ENCODE results near the gene CREB1.
"Not testable (repeated sequence)": the region's sequence is repeated elsewhere in the genome, so short reads cannot be mapped to it uniquely, and the experiment has no call there.

Gene CREB1

DNA sequence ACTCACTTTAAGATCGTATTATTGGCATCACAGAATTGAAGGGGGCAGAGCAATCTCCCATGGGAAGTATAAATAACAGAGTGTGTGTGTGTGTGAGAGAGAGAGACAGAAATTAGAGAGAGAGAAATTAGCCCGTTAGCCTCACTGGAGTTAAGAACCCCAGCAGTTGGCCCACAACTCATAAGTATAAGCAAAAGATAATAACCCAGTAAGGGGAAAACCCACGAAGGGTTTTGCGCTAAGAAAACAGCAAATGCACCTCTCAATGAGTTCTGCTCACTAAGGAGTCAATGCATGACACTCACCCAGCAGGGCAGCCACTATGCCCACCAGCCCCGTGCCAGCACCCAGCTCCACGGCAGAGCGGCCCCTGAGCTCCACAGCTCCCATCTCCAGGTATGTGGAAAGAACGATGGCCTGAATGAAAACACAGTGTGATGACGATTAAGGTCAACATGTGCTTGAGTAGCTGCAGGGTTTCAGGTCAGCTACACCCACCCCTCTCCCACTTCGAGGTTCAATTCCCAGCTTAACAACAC, 91.8 kb downstream of the CREB1 start:
- DNase-seq: no peak

DNA sequence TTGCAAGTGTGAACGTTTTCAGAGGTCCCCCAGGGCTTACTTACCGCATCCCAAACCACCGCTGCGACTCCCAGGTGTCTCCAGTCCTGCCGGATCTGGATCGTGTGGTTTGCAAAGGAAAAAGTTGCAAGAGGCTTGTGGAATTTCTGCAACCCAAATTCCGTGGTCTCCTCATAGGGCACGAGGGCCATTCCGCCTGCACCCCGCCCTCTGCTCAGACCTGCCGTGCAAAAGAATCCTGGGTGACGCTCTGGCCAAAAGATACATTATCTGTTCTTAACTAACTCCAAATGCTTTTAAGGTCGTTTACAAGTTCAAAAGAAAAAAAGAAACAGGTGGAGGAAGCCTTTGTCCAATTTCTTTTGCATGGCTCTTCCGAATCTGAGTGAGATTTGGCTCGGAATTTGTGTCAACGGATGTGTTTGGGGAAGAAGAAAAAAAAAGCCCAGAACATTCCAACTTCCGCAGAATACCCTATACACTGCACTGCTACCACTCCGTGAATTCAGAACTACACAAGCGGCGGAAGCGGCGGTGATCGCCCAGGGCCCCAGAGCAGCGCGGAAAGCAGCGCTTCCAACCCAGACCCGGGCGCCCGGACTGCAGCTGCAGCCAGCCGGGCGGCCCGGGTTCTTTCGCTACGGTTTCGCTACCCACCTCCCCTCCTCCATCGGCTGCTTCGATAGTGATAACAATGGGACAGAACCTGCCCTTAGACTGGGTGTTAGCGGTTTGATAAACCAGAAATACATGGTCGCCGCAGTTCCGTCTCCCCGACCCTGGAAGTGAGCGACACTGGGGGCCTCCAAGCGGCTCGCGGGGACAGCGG, 94.6 kb downstream of the CREB1 start:
- peak; percentile 32 for DNase-seq

DNA sequence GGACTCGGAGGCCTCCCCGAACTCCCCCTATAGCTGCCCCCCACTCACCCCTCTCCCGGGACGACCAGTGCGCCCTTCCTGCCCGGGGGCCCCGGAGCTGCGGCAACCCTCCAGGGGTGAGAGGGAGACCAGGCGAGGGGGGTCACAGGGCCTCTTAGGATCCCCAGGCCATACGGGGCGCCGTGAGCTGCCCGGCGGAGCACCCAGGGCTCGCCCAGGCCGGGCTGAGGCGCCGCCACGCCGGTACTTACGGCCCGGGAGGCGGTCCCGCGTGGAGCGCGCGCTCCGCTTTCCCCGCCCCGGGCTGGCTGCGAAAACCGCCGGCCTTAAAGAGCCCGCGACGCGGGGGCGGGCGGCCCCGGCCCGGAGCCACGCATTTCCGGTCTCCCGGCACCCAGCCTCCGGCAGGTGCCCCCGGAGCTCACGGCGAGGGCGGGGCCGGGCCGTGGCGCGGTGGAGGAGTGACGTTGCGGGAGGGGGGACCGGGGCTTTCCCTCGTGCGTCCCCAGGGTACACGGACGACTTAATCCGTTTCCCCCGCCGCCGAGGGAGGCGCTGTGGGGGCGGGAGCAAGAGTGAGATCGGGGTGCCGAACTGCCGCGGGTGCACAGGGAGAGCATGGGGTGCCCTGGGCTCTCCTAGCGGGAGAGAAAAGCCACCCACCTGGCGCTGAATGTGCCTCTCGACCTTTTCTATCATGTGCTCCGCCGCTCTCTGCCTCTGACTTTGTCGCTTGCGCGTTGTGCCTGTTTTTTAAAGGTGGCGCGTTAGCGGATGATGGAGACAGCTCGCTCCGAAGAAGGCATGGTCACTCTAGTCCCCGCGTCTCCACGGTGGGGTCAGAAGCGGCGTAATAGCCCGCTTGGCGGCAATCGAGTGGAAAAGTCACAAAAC, 95.5 kb downstream of the CREB1 start, which contains the start of gene METTL21A:
Gene METTL21A, minus strand, starts transcription at position 381 of the 894 bp plus-strand sequence. CDS start 1,019 bp downstream, outside the sequence.
- peak; percentile 73 for DNase-seq

DNA sequence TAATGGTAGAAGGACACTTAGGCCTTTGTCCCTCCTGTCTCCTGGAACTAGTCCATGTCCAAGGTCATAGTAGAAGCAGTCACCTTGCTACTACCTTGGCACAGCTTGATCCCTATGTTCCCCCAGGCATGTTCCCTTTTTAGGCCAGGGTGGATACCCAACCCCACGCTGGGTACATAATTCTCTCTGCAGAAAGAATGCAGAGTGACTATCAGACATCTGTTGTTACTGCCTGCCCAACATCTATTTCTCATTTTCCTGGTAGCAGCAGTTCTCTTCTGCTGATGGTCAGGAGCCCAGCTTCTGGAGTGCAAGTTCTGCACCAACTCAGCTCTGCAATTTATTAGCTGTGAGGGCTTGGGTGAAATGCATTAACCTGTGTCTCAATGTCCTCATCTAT, 99.8 kb downstream of the CREB1 start:
- no peak for DNase-seq

DNA sequence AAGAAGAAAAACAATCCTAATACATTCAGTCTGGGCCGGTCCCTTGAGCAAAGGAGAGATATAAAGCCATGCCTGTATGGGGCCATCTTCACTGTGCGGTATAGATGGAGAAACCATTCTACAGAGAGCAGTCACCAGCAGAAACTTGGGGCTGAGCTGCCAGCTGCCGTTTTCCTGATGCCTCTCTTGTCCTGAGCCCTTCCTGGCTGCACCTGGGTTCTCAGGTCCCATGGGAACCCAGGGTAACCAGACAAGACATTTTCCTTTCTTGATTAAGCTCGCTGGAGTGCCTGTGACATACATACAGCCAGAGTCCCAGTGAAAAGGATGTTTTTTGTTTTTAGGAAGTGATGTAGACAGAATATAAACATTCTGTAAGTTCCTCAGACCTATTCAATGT, 100.7 kb downstream of the CREB1 start:
- no peak for DNase-seq

DNA sequence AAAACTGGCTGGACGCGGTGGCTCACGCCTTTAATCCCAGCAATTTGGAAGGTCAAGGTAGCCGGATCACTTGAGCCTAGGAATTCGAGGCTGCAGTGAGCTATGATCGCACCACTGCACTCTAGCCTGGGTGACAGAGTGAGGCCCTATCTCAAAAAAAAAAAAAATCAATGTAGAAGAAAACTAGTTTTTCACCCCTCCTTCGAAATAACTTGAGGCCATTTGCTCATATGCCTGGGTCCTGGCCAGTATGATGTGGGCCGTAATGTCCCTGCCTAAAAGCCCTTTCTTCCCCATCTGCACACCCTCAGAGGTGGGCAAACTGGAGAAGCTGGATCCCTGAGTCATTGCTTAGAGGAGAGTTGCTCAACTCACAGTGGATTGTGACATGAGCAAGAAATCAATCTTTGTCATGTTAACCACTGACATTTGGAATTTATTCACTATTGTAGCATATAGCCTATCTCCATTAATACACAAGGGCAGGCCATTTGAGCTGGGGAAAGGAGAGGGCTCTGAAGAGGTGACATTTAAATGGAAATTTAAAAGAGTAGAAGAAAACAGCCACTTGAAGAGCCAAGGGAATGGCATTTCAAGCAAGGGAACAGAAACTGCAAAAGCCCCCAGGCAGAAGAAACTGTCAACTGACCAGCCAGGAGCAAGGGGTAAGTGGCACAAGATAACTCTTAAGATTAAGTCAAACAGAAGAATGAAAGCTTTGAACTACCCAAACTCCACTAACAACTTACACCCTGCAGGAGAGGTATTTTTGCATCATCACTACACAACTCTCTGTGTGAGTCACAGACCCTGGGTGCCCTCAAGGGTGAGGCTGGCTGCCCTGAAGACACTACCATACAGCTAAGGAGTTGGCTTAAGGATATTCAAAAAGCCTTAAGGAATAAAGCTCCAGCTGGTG, 103.1 kb downstream of the CREB1 start:
- no peak for DNase-seq

DNA sequence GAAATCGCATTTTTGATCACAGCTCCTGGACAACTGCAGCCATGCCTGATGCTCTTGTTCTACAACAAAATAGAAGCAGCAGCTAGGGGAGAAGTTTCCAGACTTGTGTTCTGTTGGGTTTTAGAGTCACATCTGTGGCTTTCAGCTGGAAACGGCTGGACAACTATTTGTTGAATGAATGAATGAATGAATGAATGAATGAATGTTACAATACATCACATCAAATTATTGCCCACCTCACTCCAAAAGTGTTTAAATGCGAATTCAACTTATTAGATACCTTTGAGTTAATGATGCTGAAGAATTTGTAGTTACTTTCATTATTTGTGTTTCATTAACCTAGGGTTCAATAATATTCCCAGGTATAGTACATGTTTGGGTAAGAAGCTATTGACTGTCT, 103.9 kb downstream of the CREB1 start:
- no peak for DNase-seq

DNA sequence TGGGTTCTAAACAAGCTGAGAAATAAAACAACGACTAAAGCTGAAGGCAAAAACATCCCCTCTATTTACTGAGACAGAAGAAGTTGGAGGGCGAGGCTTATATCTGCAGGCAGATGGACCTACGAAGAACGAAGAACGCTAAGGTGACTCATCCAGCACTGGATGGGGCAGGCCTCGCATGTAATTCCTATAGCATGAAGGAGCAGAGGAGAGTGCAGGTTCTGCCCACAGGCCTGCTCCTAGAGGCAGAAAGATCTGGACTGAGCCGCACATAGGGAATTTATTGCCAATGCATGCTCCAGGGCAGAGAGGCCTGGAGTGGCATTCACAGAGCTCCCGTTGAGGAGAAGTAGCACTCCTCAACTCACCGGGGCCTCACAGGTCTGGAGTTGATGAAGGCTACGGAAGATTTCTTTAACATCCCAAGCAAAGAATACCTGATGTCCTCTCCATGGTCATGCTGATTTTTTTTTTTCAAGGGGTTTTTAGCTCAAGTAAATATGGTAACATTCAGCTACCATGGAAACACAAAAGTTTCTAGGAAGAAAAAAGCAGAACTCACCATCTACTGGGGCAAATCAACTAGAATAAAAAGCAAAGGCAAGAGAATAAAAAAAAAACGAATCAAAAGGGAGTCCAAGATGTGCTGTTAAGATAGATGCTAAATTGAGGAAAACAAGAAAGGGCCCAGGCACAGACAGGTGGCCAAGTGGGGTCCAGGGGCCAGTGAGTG, 105.9 kb downstream of the CREB1 start:
- no peak for DNase-seq

DNA sequence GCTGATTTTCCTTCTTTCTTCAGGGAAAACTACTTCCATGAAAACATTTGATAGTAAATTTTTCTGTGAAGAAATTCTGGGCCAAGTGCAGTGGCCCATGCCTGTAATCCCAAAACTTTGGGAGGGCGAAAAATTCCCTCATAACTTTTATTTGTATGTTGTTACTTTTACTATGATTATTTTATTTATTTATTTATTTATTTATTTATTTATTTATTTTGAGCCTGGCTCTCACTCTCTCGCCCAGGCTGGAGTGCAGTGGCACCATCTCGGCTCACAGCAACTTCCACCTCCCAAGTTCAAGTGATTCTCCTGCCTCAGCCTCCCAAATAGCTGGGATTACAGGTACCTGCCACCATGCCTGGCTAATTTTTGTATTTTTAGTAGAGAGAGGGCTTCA, 109.5 kb downstream of the CREB1 start:
- DNase-seq: not testable (repeated sequence)

DNA sequence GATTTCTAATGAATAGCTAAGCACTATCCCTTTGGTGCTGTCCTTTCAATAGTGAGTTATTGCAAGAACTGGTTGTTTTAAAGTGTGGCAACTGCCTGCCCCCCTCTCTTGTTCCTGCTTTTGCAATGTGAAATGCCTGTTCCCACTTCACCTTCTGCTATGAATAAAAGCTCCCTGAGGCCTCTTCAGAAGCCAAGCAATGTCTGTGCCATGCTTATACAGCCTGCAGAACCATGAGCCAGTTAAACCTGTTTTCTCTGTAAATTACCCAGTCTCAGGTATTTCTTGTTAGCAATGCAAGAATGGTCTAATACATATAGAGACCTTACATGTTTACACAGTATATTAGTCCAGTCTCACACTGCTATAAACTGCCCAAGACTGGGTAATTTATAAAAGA, 110.4 kb downstream of the CREB1 start:
- no peak for DNase-seq

DNA sequence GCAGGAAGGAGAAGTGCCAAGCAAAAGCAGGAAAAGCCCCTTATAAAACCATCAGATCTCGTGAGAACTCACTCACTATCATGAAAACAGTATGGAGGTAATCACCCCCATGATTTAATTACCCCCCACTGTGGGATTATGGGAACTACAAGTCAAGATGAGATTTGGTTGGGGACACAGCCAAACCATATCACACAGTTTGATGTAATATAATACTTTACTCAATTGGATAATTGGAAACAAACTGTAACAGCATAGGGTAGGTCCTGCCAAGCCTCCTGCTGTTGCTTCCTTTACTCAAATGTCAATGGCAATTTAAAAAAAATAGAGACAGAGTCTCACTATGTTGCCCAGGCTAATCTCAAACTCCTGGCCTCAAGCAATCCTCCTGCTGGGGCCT, 110.9 kb downstream of the CREB1 start:
- no peak for DNase-seq

DNA sequence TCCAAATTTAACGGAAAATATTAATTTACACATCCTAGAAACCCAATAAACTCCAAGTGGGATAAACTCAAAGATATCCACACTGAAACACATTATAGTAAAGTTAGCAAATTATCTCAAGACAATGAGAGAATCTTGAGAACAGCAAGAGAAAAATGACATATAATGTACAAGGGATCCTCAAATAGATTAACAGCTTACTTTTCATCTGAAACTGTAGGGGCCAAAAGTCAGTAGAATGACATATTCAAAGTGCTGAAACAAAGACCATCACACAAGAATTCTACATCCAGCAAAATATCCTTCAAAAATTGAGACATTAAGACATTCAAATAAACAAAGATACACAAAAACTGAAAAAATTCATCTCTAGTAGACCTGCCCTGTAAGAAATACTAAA, 114.1 kb downstream of the CREB1 start:
- DNase-seq: no peak

DNA sequence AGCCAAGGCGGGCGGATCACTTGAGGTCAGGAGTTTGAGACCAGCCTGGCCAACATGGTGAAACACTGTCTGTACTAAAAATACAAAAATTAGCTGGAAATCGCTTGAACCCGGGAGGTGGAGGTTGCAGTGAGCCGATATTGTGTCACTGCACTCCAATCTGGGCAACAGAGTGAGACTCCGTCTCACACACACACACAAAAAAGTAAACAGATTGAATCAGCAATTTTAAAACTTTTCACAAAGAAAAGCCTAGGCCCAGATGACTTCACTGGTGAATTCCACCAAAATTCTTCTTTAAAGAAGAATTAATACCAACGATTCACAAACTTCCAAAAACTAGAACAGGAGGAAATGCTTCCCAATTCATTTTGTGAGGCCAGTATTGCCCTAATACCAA, 116.8 kb downstream of the CREB1 start:
- not testable (repeated sequence) for DNase-seq

Data from NCI-H1092 (cell line).